ENCODE measurements around the gene PRSS2.
A peak's percentile ranks its signal among the peaks of the same experiment; 100 is the strongest.
"Not testable (repeated sequence)": the region's sequence is repeated elsewhere in the genome, so short reads cannot be mapped to it uniquely, and the experiment has no call there.

The PRSS2 gene

GRCh38 chr7:142760071-142760642 lies 10.6 kb upstream of the PRSS2 start:
- DNase-seq = no peak

GRCh38 chr7:142761606-142762005 lies 9.2 kb upstream of the PRSS2 start:
- DNase-seq = not testable (repeated sequence)

GRCh38 chr7:142762104-142762503 lies 8.7 kb upstream of the PRSS2 start:
- no peak for DNase-seq

- no peak for DNase-seq
Observed at GRCh38 chr7:142767451-142767850, 3.3 kb upstream of the PRSS2 start.

GRCh38 chr7:142767861-142768260 lies 2.9 kb upstream of the PRSS2 start:
- no peak for DNase-seq

- not testable (repeated sequence) for DNase-seq
Observed at GRCh38 chr7:142768885-142769284, 1.9 kb upstream of the PRSS2 start.

GRCh38 chr7:142771353-142771723 lies 568 bp downstream of the PRSS2 start:
- no peak for DNase-seq

GRCh38 chr7:142772051-142772450 lies 1.3 kb downstream of the PRSS2 start:
- DNase-seq = no peak

GRCh38 chr7:142772673-142773072 lies 1.9 kb downstream of the PRSS2 start:
- no peak for DNase-seq

GRCh38 chr7:142773230-142773629 lies 2.5 kb downstream of the PRSS2 start:
- no peak for DNase-seq

GRCh38 chr7:142773937-142774744 lies 3.4 kb downstream of the PRSS2 start:
- no peak for DNase-seq

- no peak for DNase-seq
Observed at GRCh38 chr7:142774826-142775225, 4.1 kb downstream of the PRSS2 start.

- not testable (repeated sequence) for DNase-seq
Observed at GRCh38 chr7:142775351-142776115, 4.8 kb downstream of the PRSS2 start.

- DNase-seq = no peak
Observed at GRCh38 chr7:142776206-142776844, 5.6 kb downstream of the PRSS2 start.

GRCh38 chr7:142776845-142777225 lies 6.1 kb downstream of the PRSS2 start:
- not testable (repeated sequence) for DNase-seq

- no peak for DNase-seq
Observed at GRCh38 chr7:142777318-142777717, 6.5 kb downstream of the PRSS2 start.

- DNase-seq = peak; percentile 91 to 96
Observed at GRCh38 chr7:142782922-142783900, 12.4 kb downstream of the PRSS2 start.

GRCh38 chr7:142784096-142784495 lies 13.3 kb downstream of the PRSS2 start:
- no peak for DNase-seq

- DNase-seq = no peak
Observed at GRCh38 chr7:142784716-142785115, 13.9 kb downstream of the PRSS2 start.

GRCh38 chr7:142785841-142786250 lies 15.1 kb downstream of the PRSS2 start:
- no peak for DNase-seq

GRCh38 chr7:142787034-142787768 lies 16.4 kb downstream of the PRSS2 start:
- no peak for DNase-seq

Data from NCI-H526 (cell line).